Naive thymus-derived CD4-positive, alpha-beta T cell (primary cell): ENCODE data around the gene PABPN1L. TPM values are rescaled to one million over a fixed set of nuclear protein-coding genes. Genes with fewer than 3 reads are reported as not detected.

Source experiments
- ATAC-seq: fragments of 150-1000 bp; cut with Tn5 transposase; 2 replicates; pipeline ENCODE4 v1.10.0; 2021; ENCODE audit warnings: mild to moderate bottlenecking, moderate library complexity
- CTCF ChIA-PET: fragments of 350-600 bp; sonication (Branson Sonifier 250); formaldehyde crosslinking; loops from one replicate; lab custom pipeline; 2021; ENCODE audit warnings: antibody characterized with exemption; lab: Charles Lee
- POLR2A ChIA-PET: fragments of 350-600 bp; sonication (Branson Sonifier 250); formaldehyde crosslinking; loops from one replicate; lab custom pipeline; 2021; ENCODE audit warnings: antibody characterized with exemption, inconsistent platforms; lab: Charles Lee
- DNase-seq, 9 donors: peaks; one replicate each; pipeline versions ENCODE4 v3.0.0 to v3.0.0-alpha.2; 2020 to 2022; ENCODE audit warnings: mixed read lengths in 1 of 9
- H3K27ac ChIP-seq: one replicate; pipeline ENCODE4 v1.7.0; 2013; ENCODE audit warnings: mild to moderate bottlenecking, low read depth, low read length, moderate library complexity
- H3K27me3 ChIP-seq, 2 donors: one replicate each; pipeline ENCODE4 v1.7.0; 2013; ENCODE audit warnings: low read length in 2 of 2, mild to moderate bottlenecking in 2 of 2, moderate library complexity in 2 of 2; ENCODE audit not compliant: control insufficient read depth in 2 of 2, insufficient read depth in 2 of 2
- H3K36me3 ChIP-seq, 3 experiments: 1 replicate in 2 of 3; 2 replicates in 1 of 3; pipeline ENCODE4 v1.7.0; 2013; ENCODE audit warnings: low read length in 3 of 3, mild to moderate bottlenecking in 3 of 3, moderate library complexity in 1 of 3; ENCODE audit not compliant: insufficient read depth in 3 of 3, control insufficient read depth in 2 of 3
- H3K4me1 ChIP-seq, 2 donors: one replicate each; pipeline ENCODE4 v1.7.0; 2013; ENCODE audit warnings: low read length in 2 of 2, mild to moderate bottlenecking in 2 of 2, moderate library complexity in 1 of 2; ENCODE audit not compliant: control insufficient read depth in 2 of 2, insufficient read depth in 2 of 2
- H3K4me3 ChIP-seq: 2 replicates; pipeline ENCODE4 v1.7.0; 2013; ENCODE audit warnings: mild to moderate bottlenecking, low read length
- H3K9me3 ChIP-seq, 3 experiments: 1 replicate in 2 of 3; 2 replicates in 1 of 3; pipeline ENCODE4 v1.7.0; 2013; ENCODE audit warnings: low read length in 3 of 3; ENCODE audit not compliant: control insufficient read depth in 2 of 3
- H3K27ac Mint-ChIP-seq, 9 donors: one replicate each; pipeline ENCODE4 v1.8.0; 2020 to 2022; ENCODE audit warnings: mixed read lengths in 9 of 9, mild to moderate bottlenecking in 8 of 9, moderate library complexity in 5 of 9, inconsistent platforms in 2 of 9
- H3K27me3 Mint-ChIP-seq, 5 donors: one replicate each; pipeline ENCODE4 v1.8.0; 2021 to 2022; ENCODE audit warnings: mixed read lengths in 5 of 5, mild to moderate bottlenecking in 1 of 5
- H3K36me3 Mint-ChIP-seq, 5 donors: one replicate each; pipeline ENCODE4 v1.8.0; 2020 to 2022; ENCODE audit warnings: mixed read lengths in 5 of 5, mild to moderate bottlenecking in 3 of 5, inconsistent platforms in 1 of 5
- H3K4me1 Mint-ChIP-seq, 7 donors: one replicate each; pipeline ENCODE4 v1.8.0; 2020 to 2022; ENCODE audit warnings: mixed read lengths in 7 of 7, mild to moderate bottlenecking in 3 of 7, inconsistent platforms in 1 of 7
- H3K4me3 Mint-ChIP-seq, 10 donors: one replicate each; pipeline ENCODE4 v1.8.0; 2020 to 2022; ENCODE audit warnings: mild to moderate bottlenecking in 10 of 10, mixed read lengths in 10 of 10, moderate library complexity in 6 of 10, inconsistent platforms in 2 of 10
- H3K9me3 Mint-ChIP-seq, 11 donors: one replicate each; pipeline ENCODE4 v1.8.0; 2020 to 2022; ENCODE audit warnings: mixed read lengths in 11 of 11, mild to moderate bottlenecking in 4 of 11, inconsistent platforms in 1 of 11, moderate library complexity in 1 of 11
- intact Hi-C, 2 donors: fragments of 100-400 bp; cut with micrococcal nuclease; formaldehyde crosslinking; loops; one replicate each; pipeline ENCODE4 v1.15.1; 2023
- polyA plus RNA-seq, 2 donors: library from polyadenylated mRNA; unstranded; fragments of 300-500 nt; fragmentation: Illumina TruSeq; gene quantifications; one replicate each; pipeline ENCODE4 v1.2.3, GENCODE V29; 2021
- total RNA-seq, 6 experiments: library from RNA in 5 of 6; stranded (reverse) in 5 of 6; gene quantifications; 1 replicate in 5 of 6; 2 replicates in 1 of 6; pipeline ENCODE4 v1.2.3 and lab custom pipeline; 2021 to 2026

PABPN1L gene
- total and polyA plus RNA-seq, 7 experiments from 2014 or later = not detected

DNA sequence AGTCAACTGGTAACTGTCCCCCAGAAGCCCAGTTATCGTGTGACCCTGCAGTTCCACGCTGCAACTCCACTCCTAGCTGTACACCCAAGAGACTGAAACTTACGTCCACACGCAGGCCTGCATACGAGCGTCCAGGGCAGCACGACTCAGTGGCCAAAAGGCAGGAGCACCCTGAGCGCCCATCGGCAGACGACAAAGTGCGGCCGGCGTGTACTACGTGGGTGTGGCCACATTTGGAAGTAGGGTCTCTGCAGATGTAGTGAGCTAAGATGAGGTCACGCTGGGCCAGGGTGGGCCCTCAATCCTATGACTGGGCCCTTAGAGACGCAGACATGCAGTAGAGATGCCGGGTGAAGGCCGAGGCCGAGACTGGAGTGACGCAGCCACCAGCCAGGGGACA is 23.2 kb downstream of the PABPN1L start:
- H3K4me1 ChIP-seq = no peaks in the 10 kb centered on the region
- Mint-ChIP-seq H3K9me3 (no peaks in the 10 kb centered on the region), H3K27ac (no peak overlapping the region), H3K4me3 (no peak overlapping the region), H3K36me3 (peaks cover 0 to 13% (median 0%) of the 10 kb centered on the region in 5 donors), H3K4me1 (peaks cover 0 to 1% (median 0%) of the 10 kb centered on the region in 7 donors), H3K27me3 (no peaks in the 10 kb centered on the region)
- H3K4me3 ChIP-seq = no peak overlapping the region
- H3K9me3 ChIP-seq = no peaks in the 10 kb centered on the region
- ATAC-seq (no peak), DNase-seq (no peak)
- H3K36me3 ChIP-seq = peaks cover 0 to 53% (median 0%) of the 10 kb centered on the region in 3 experiments
- intact Hi-C loops = no loop called here
- ChIA-PET CTCF (no interaction called here), POLR2A (no interaction called here)
- H3K27ac ChIP-seq = no peak overlapping the region
- H3K27me3 ChIP-seq = no peaks in the 10 kb centered on the region

DNA sequence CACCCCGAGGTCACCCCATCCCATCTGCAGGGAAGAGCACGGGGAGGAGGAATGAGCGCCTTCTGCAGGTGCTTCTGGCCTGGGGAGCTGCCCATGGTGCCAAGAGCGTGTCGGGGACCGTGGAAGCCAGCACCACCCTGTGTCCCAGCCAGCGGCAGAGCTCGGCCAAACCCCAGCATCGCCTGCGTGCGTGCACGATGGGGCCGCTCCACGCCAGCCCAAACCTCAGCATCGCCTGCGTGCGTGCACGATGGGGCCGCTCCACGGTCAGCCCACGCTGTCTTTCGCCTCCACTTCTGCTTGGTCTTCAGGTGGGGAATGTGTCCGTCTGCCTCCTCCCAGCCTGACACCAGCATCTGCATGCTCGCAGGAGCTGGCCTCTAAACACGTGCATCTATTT is 23.7 kb downstream of the PABPN1L start:
- ChIA-PET POLR2A (no interaction called here), CTCF (no interaction called here)
- Mint-ChIP-seq H3K27ac (no peak overlapping the region), H3K27me3 (no peaks in the 10 kb centered on the region), H3K4me1 (peaks cover 0 to 1% (median 0%) of the 10 kb centered on the region in 7 donors), H3K9me3 (no peaks in the 10 kb centered on the region), H3K36me3 (peaks cover 0 to 9% (median 0%) of the 10 kb centered on the region in 5 donors), H3K4me3 (no peak overlapping the region)
- Histone ChIP-seq H3K4me3 (no peak overlapping the region), H3K9me3 (no peaks in the 10 kb centered on the region), H3K27ac (no peak overlapping the region), H3K36me3 (peaks cover 0 to 51% (median 0%) of the 10 kb centered on the region in 3 experiments), H3K27me3 (no peaks in the 10 kb centered on the region), H3K4me1 (no peaks in the 10 kb centered on the region)
- ATAC-seq (no peak), DNase-seq (no peak)
- intact Hi-C loops = no loop called here

DNA sequence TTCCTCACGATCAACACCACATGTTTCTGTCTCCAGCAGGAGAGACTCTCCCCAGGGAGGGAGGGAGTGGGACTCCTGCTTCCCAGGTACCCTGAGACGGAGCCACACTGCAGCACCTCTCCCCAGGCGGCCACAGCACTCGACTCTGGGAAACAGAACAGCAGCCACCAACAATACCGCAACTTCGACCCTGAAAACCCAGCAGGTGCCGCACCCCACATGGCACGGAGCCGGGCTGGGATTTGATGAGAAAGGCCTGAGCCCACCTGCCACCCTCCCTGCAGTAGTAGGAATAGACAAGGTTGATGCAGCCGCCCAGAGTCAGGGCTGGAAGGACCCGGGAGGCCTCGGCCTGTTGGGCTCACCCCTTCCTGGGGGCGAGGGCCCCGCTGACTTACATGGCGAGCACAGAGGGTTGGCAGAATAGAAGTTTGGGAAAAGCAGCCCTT is 24.1 kb downstream of the PABPN1L start:
- ChIA-PET CTCF (no interaction called here), POLR2A (no interaction called here)
- peaks cover 0 to 7% (median 0%) of the 10 kb centered on the region in 5 donors for H3K36me3 Mint-ChIP-seq
- intact Hi-C loops = no loop called here
- no peak overlapping the region for H3K4me3 Mint-ChIP-seq
- Histone ChIP-seq H3K27me3 (no peaks in the 10 kb centered on the region), H3K27ac (no peak overlapping the region), H3K9me3 (no peaks in the 10 kb centered on the region), H3K36me3 (peaks cover 0 to 46% (median 0%) of the 10 kb centered on the region in 3 experiments), H3K4me1 (no peaks in the 10 kb centered on the region), H3K4me3 (no peak overlapping the region)
- H3K9me3 Mint-ChIP-seq = no peaks in the 10 kb centered on the region
- H3K27me3 Mint-ChIP-seq = no peaks in the 10 kb centered on the region
- ATAC-seq (no peak), DNase-seq (no peak)
- peaks cover 0 to 1% (median 0%) of the 10 kb centered on the region in 7 donors for H3K4me1 Mint-ChIP-seq
- no peak overlapping the region for H3K27ac Mint-ChIP-seq

DNA sequence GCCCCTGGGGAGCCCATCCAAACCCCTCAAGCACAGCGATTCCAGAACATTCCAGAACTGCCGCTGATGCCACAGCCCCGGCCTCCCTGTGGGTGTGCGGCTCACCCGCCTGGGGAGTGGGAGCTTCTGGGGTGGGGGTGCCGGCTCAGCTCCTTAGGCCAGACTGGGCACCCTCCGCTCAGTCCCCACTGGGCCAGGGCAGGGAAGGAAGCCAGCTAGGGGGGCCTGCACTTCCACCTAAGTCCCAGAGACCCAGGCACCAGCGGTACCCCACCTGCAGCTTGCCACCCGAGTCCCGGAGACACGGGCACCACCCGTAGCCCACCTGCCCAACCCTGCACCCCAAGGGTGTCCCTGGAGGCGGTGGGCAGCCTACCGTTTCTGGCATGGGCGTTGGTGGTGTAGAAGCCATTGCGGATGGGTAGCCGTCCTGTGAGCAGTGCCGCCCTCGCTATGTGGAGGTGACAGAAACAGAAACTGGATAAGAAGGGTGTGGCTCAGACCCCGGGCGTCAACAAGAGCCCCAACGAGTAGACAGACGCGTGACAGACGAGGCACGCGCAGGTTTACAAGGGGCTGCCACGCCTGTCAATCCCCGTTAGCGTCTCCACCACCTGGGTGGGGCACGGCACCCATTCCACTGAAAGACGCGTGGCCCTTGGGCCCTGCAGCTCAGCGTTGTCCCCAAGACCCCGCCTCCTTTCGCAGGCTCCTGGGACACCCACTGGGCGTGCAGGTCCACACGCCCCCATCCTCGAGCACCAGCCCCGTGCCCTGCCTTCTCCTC is 24.7 kb downstream of the PABPN1L start:
- H3K9me3 ChIP-seq = no peaks in the 10 kb centered on the region
- no peaks in the 10 kb centered on the region for H3K27me3 ChIP-seq
- Mint-ChIP-seq H3K27ac (no peak overlapping the region), H3K4me3 (no peak overlapping the region), H3K27me3 (no peaks in the 10 kb centered on the region), H3K9me3 (no peaks in the 10 kb centered on the region), H3K4me1 (peaks cover 0 to 1% (median 0%) of the 10 kb centered on the region in 7 donors), H3K36me3 (peaks cover 0 to 7% (median 0%) of the 10 kb centered on the region in 5 donors)
- ChIA-PET CTCF (no interaction called here), POLR2A (no interaction called here)
- H3K4me3 ChIP-seq = no peak overlapping the region
- intact Hi-C loops = no loop called here
- ATAC-seq (no peak), DNase-seq (no peak)
- H3K4me1 ChIP-seq = no peaks in the 10 kb centered on the region
- H3K27ac ChIP-seq = no peak overlapping the region
- H3K36me3 ChIP-seq = peaks cover 0 to 45% (median 0%) of the 10 kb centered on the region in 3 experiments

DNA sequence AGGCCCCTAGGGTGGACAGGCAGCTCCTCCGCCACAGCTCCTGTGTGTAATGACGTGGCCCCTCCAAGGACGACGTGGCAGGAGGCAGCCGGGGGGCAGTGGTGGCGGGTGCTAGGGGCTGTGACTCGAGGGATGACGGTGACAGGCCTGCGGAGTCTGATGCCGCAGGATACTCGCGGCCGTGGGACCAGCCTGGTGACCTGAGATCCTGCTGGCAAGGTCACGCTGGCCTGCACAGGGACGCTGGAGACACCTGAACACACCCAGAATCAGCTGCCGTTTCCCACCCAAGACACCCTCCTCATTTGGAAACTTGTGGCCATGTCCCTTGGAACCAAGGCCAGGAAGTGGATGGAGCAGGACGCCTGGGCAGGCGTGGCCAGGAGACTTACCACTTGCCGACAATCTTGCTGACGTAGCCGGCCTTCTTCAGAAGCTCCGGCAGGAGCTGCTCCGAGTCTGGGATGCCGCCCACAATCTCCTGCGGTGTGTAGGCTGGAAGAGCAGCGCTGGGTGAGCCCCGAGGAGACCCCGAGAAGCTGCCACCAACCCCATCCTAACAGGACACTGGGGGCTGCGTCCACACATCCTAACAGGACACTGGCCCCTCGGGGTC is 25.8 kb downstream of the PABPN1L start:
- no peaks in the 10 kb centered on the region for H3K27me3 Mint-ChIP-seq
- DNase-seq (no peak), ATAC-seq (no peak)
- CTCF ChIA-PET = no interaction called here
- intact Hi-C loops = no loop called here
- H3K4me1 ChIP-seq = no peaks in the 10 kb centered on the region
- H3K4me1 Mint-ChIP-seq = peaks cover 0 to 1% (median 0%) of the 10 kb centered on the region in 7 donors
- peaks cover 0 to 7% (median 0%) of the 10 kb centered on the region in 5 donors for H3K36me3 Mint-ChIP-seq
- no peaks in the 10 kb centered on the region for H3K27me3 ChIP-seq
- POLR2A ChIA-PET = no interaction called here
- no peak overlapping the region for H3K27ac Mint-ChIP-seq
- H3K9me3 Mint-ChIP-seq = no peaks in the 10 kb centered on the region
- H3K36me3 ChIP-seq = peaks cover 0 to 48% (median 0%) of the 10 kb centered on the region in 3 experiments
- no peak overlapping the region for H3K27ac ChIP-seq
- no peak overlapping the region for H3K4me3 ChIP-seq
- H3K9me3 ChIP-seq = no peaks in the 10 kb centered on the region
- H3K4me3 Mint-ChIP-seq = no peak overlapping the region

DNA sequence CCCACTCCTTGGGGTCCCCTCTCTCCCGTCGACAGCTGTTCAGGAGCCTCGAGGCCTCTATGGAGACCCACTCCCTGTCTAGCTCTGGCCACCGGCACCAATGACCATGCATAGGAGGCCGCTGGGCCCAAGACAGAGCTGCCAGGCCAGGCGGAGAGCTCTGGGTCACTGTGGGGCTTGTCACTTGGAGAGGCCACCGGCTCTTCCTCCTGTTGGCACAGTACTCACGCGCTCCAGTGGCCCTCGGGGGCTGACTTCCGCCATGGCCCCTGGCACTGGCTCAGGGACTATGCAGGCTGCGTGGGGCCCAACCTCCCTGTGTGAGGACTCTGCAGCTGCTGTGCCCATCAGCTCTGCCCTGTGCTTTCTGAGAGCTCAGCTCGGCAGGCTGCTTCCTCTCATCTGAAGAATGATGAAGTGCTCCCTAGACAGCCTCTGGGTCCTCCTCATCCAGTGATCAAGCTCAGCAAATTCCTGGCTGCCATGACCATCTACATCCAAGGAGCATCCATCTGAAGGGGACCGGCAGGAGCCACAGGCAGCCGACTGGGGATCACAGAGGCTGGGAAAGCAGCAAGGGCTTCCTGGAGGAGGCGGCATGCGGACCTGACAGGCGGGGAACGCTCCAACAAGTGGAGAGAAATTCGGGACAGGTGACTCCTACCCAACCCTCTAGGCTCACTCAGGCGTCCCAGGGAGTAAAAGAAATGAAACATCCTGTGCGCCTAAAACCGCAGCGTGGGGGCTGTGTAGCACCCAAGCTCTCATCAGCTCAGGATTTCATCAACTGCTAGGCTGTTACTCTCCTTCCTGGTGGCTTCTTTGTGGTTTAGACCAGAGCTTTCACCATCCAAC is 26.5 kb downstream of the PABPN1L start:
- Mint-ChIP-seq H3K27ac (no peak overlapping the region), H3K4me3 (no peak overlapping the region), H3K4me1 (peaks cover 0 to 1% (median 0%) of the 10 kb centered on the region in 7 donors), H3K9me3 (no peaks in the 10 kb centered on the region), H3K36me3 (peaks cover 0 to 11% (median 0%) of the 10 kb centered on the region in 5 donors), H3K27me3 (no peaks in the 10 kb centered on the region)
- ChIA-PET POLR2A (no interaction called here), CTCF (no interaction called here)
- DNase-seq (no peak), ATAC-seq (peak; percentile 40)
- Histone ChIP-seq H3K4me1 (no peaks in the 10 kb centered on the region), H3K36me3 (peaks cover 0 to 56% (median 0%) of the 10 kb centered on the region in 3 experiments), H3K27me3 (no peaks in the 10 kb centered on the region), H3K27ac (no peak overlapping the region), H3K4me3 (no peak overlapping the region), H3K9me3 (no peaks in the 10 kb centered on the region)
- intact Hi-C loops = no loop called here
